ENCODE measurements around the gene ARHGAP10.

ARHGAP10 gene

GRCh38 chr4:147913137-147913536, 181.2 kb downstream of the ARHGAP10 start:
- no peak overlapping the region for H3K9ac ChIP-seq (ENCODE audit: low read depth, low read length, poor library complexity)
- H3K4ac ChIP-seq (ENCODE audit: low read length): no peak overlapping the region
- no peak overlapping the region for H3K4me2 ChIP-seq (ENCODE audit: insufficient read depth, low read length, poor library complexity, severe bottlenecking)
- no peak overlapping the region for H2BK12ac ChIP-seq (ENCODE audit: low read length)
- no peak overlapping the region for H2BK15ac ChIP-seq (ENCODE audit: low read length)
- no peaks in the 10 kb centered on the region for H3K36me3 ChIP-seq (replicated peaks in 1 of 2; ENCODE audit: control insufficient read depth in 2 of 2, insufficient read depth in 2 of 2, low read length in 2 of 2)
- no peak overlapping the region for H2AK5ac ChIP-seq (ENCODE audit: low read depth, low read length)
- no peak overlapping the region for H3K23ac ChIP-seq (ENCODE audit: low read depth, low read length, poor library complexity)
- no peaks in the 10 kb centered on the region for H3K27me3 ChIP-seq (ENCODE audit: control insufficient read depth in 3 of 3, insufficient read depth in 3 of 3, low read depth in 1 of 3, low read length in 3 of 3)
- no peak for DNase-seq (ENCODE audit: low spot score)
- H3K18ac ChIP-seq (ENCODE audit: low read length): no peak overlapping the region
- H4K8ac ChIP-seq (ENCODE audit: low read depth, low read length): no peak overlapping the region
- no peak overlapping the region for H2BK5ac ChIP-seq (ENCODE audit: low read length)
- H3K4me3 ChIP-seq (ENCODE audit: low read length in 2 of 2): no peak overlapping the region
- no peak overlapping the region for H2AFZ ChIP-seq (ENCODE audit: low read length)
- H4K91ac ChIP-seq (ENCODE audit: low read depth, low read length, poor library complexity): no peak overlapping the region
- WGBS, 2 donors (ENCODE audit: extremely low coverage in 2 of 2, insufficient read length in 2 of 2, insufficient replicate concordance in 1 of 2): no CpG with 5 or more reads among the region's 2 CpGs
- no peaks in the 10 kb centered on the region for H3K79me1 ChIP-seq (ENCODE audit: low read depth, low read length)
- no peak overlapping the region for H3K27ac ChIP-seq (replicated peaks; ENCODE audit: low read length)
- H3K4me1 ChIP-seq (ENCODE audit: control insufficient read depth in 2 of 2, insufficient read depth in 1 of 2, low read depth in 1 of 2, low read length in 2 of 2): no peaks in the 10 kb centered on the region
- H2BK120ac ChIP-seq (ENCODE audit: low read depth, low read length): no peak overlapping the region
- H3K9me3 ChIP-seq (replicated peaks in 1 of 2; ENCODE audit: control insufficient read depth in 2 of 2, insufficient read depth in 1 of 2, low read depth in 1 of 2, low read length in 2 of 2): no peaks in the 10 kb centered on the region
- H3K14ac ChIP-seq (ENCODE audit: low read length): no peak overlapping the region

DNA sequence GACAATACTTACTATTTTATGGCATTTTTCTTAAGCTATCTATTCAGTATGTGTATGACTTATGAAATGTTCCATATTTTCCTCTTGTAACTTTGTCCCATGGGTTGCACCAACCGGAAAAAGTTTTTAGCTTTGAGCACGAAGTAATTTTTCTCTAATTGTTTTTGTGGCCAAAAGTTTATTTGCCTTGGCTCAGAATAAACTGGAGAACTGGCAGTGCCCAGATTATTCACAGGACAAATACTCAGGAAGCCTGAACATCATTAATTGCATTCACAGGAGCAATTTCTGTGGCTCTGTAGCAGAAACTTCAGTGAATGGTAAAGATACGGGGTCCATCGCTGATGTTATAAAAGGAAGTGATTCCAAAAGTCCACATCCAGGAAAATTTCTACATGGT, 184.5 kb downstream of the ARHGAP10 start:
- H3K27me3 ChIP-seq (ENCODE audit: control insufficient read depth in 3 of 3, insufficient read depth in 3 of 3, low read depth in 1 of 3, low read length in 3 of 3): no peaks in the 10 kb centered on the region
- no peak overlapping the region for H2BK120ac ChIP-seq (ENCODE audit: low read depth, low read length)
- no peak overlapping the region for H3K4me2 ChIP-seq (ENCODE audit: insufficient read depth, low read length, poor library complexity, severe bottlenecking)
- no peak for DNase-seq (ENCODE audit: low spot score)
- no peak overlapping the region for H3K23ac ChIP-seq (ENCODE audit: low read depth, low read length, poor library complexity)
- no peak overlapping the region for H2BK15ac ChIP-seq (ENCODE audit: low read length)
- H3K9me3 ChIP-seq (replicated peaks in 1 of 2; ENCODE audit: control insufficient read depth in 2 of 2, insufficient read depth in 1 of 2, low read depth in 1 of 2, low read length in 2 of 2): no peaks in the 10 kb centered on the region
- H2AFZ ChIP-seq (ENCODE audit: low read length): no peak overlapping the region
- no peak overlapping the region for H3K9ac ChIP-seq (ENCODE audit: low read depth, low read length, poor library complexity)
- no peak overlapping the region for H2AK5ac ChIP-seq (ENCODE audit: low read depth, low read length)
- H2BK12ac ChIP-seq (ENCODE audit: low read length): no peak overlapping the region
- H3K4me3 ChIP-seq (ENCODE audit: low read length in 2 of 2): no peak overlapping the region
- no peak overlapping the region for H4K91ac ChIP-seq (ENCODE audit: low read depth, low read length, poor library complexity)
- no peak overlapping the region for H2BK5ac ChIP-seq (ENCODE audit: low read length)
- no peaks in the 10 kb centered on the region for H3K79me1 ChIP-seq (ENCODE audit: low read depth, low read length)
- no CpG with 5 or more reads among the region's 4 CpGs for WGBS, 2 donors (ENCODE audit: extremely low coverage in 2 of 2, insufficient read length in 2 of 2, insufficient replicate concordance in 1 of 2)
- no peak overlapping the region for H3K4ac ChIP-seq (ENCODE audit: low read length)
- no peaks in the 10 kb centered on the region for H3K4me1 ChIP-seq (ENCODE audit: control insufficient read depth in 2 of 2, insufficient read depth in 1 of 2, low read depth in 1 of 2, low read length in 2 of 2)
- H3K36me3 ChIP-seq (replicated peaks in 1 of 2; ENCODE audit: control insufficient read depth in 2 of 2, insufficient read depth in 2 of 2, low read length in 2 of 2): no peaks in the 10 kb centered on the region
- H3K27ac ChIP-seq (replicated peaks; ENCODE audit: low read length): no peak overlapping the region
- H4K8ac ChIP-seq (ENCODE audit: low read depth, low read length): no peak overlapping the region
- no peak overlapping the region for H3K14ac ChIP-seq (ENCODE audit: low read length)
- H3K18ac ChIP-seq (ENCODE audit: low read length): no peak overlapping the region

DNA sequence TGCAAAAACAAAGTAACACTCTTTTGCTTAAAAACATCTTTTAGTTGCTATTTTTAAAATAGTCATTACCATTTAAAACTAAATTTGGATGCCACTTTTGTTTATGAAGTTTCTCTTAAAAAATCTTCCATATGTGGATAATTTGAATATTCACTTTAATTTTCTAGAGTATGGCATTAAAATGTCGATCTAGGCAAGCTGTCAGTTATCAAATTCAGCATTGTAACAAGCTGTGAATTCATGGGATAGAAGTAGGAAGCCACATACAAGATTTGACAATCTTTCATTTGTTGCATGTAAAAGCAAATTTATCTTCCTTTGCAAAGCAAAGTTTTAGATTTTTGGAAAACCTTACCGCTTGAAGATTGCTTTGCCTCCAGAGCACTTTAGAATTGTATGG, 191.5 kb downstream of the ARHGAP10 start:
- DNase-seq (ENCODE audit: low spot score): no peak
- H3K27me3 ChIP-seq (ENCODE audit: control insufficient read depth in 3 of 3, insufficient read depth in 3 of 3, low read depth in 1 of 3, low read length in 3 of 3): no peaks in the 10 kb centered on the region
- peaks cover 1% of the 10 kb centered on the region for H3K79me1 ChIP-seq (ENCODE audit: low read depth, low read length)
- H2BK12ac ChIP-seq (ENCODE audit: low read length): no peak overlapping the region
- H2AK5ac ChIP-seq (ENCODE audit: low read depth, low read length): no peak overlapping the region
- no peak overlapping the region for H3K4me3 ChIP-seq (ENCODE audit: low read length in 2 of 2)
- WGBS, 2 donors (ENCODE audit: extremely low coverage in 2 of 2, insufficient read length in 2 of 2, insufficient replicate concordance in 1 of 2): no CpG with 5 or more reads among the region's 2 CpGs
- no peak overlapping the region for H2AFZ ChIP-seq (ENCODE audit: low read length)
- H3K36me3 ChIP-seq (replicated peaks in 1 of 2; ENCODE audit: control insufficient read depth in 2 of 2, insufficient read depth in 2 of 2, low read length in 2 of 2): no peaks in the 10 kb centered on the region
- H3K4me2 ChIP-seq (ENCODE audit: insufficient read depth, low read length, poor library complexity, severe bottlenecking): no peak overlapping the region
- no peak overlapping the region for H3K14ac ChIP-seq (ENCODE audit: low read length)
- H3K9ac ChIP-seq (ENCODE audit: low read depth, low read length, poor library complexity): no peak overlapping the region
- no peak overlapping the region for H2BK15ac ChIP-seq (ENCODE audit: low read length)
- no peak overlapping the region for H3K23ac ChIP-seq (ENCODE audit: low read depth, low read length, poor library complexity)
- H4K8ac ChIP-seq (ENCODE audit: low read depth, low read length): no peak overlapping the region
- no peak overlapping the region for H4K91ac ChIP-seq (ENCODE audit: low read depth, low read length, poor library complexity)
- H3K27ac ChIP-seq (replicated peaks; ENCODE audit: low read length): no peak overlapping the region
- H2BK120ac ChIP-seq (ENCODE audit: low read depth, low read length): no peak overlapping the region
- H3K9me3 ChIP-seq (replicated peaks in 1 of 2; ENCODE audit: control insufficient read depth in 2 of 2, insufficient read depth in 1 of 2, low read depth in 1 of 2, low read length in 2 of 2): no peaks in the 10 kb centered on the region
- peaks cover 0 to 3% of the 10 kb centered on the region in 2 donors for H3K4me1 ChIP-seq (ENCODE audit: control insufficient read depth in 2 of 2, insufficient read depth in 1 of 2, low read depth in 1 of 2, low read length in 2 of 2)
- H3K4ac ChIP-seq (ENCODE audit: low read length): no peak overlapping the region
- no peak overlapping the region for H2BK5ac ChIP-seq (ENCODE audit: low read length)
- no peak overlapping the region for H3K18ac ChIP-seq (ENCODE audit: low read length)

- WGBS, 2 donors (ENCODE audit: extremely low coverage in 2 of 2, insufficient read length in 2 of 2, insufficient replicate concordance in 1 of 2): no CpG with 5 or more reads among the region's 4 CpGs
- no peak overlapping the region for H2AK5ac ChIP-seq (ENCODE audit: low read depth, low read length)
- H2AFZ ChIP-seq (ENCODE audit: low read length): no peak overlapping the region
- H2BK5ac ChIP-seq (ENCODE audit: low read length): no peak overlapping the region
- H3K4me1 ChIP-seq (ENCODE audit: control insufficient read depth in 2 of 2, insufficient read depth in 1 of 2, low read depth in 1 of 2, low read length in 2 of 2): peaks cover 0 to 3% of the 10 kb centered on the region in 2 donors
- H2BK120ac ChIP-seq (ENCODE audit: low read depth, low read length): no peak overlapping the region
- H3K4ac ChIP-seq (ENCODE audit: low read length): no peak overlapping the region
- H3K36me3 ChIP-seq (replicated peaks in 1 of 2; ENCODE audit: control insufficient read depth in 2 of 2, insufficient read depth in 2 of 2, low read length in 2 of 2): no peaks in the 10 kb centered on the region
- H3K14ac ChIP-seq (ENCODE audit: low read length): no peak overlapping the region
- DNase-seq (ENCODE audit: low spot score): no peak
- H3K27me3 ChIP-seq (ENCODE audit: control insufficient read depth in 3 of 3, insufficient read depth in 3 of 3, low read depth in 1 of 3, low read length in 3 of 3): no peaks in the 10 kb centered on the region
- H4K91ac ChIP-seq (ENCODE audit: low read depth, low read length, poor library complexity): no peak overlapping the region
- no peak overlapping the region for H2BK12ac ChIP-seq (ENCODE audit: low read length)
- H3K27ac ChIP-seq (replicated peaks; ENCODE audit: low read length): no peak overlapping the region
- H3K4me2 ChIP-seq (ENCODE audit: insufficient read depth, low read length, poor library complexity, severe bottlenecking): no peak overlapping the region
- no peak overlapping the region for H2BK15ac ChIP-seq (ENCODE audit: low read length)
- no peak overlapping the region for H3K4me3 ChIP-seq (ENCODE audit: low read length in 2 of 2)
- H3K18ac ChIP-seq (ENCODE audit: low read length): no peak overlapping the region
- no peaks in the 10 kb centered on the region for H3K9me3 ChIP-seq (replicated peaks in 1 of 2; ENCODE audit: control insufficient read depth in 2 of 2, insufficient read depth in 1 of 2, low read depth in 1 of 2, low read length in 2 of 2)
- no peak overlapping the region for H3K9ac ChIP-seq (ENCODE audit: low read depth, low read length, poor library complexity)
- H4K8ac ChIP-seq (ENCODE audit: low read depth, low read length): no peak overlapping the region
- H3K23ac ChIP-seq (ENCODE audit: low read depth, low read length, poor library complexity): no peak overlapping the region
- H3K79me1 ChIP-seq (ENCODE audit: low read depth, low read length): peaks cover 1% of the 10 kb centered on the region
Observed at GRCh38 chr4:147923854-147924253, 192.0 kb downstream of the ARHGAP10 start.
